C1 segment of cervical spinal cord (tissue), 14 donors: Measurements from ENCODE around the gene INF2.

Source experiments
- DNase-seq, 14 donors: peaks; one replicate each; lab custom pipeline; 2025; lab: John Stamatoyannopoulos, UW

INF2 gene

GRCh38 chr14:104769324-104770071 is 80.1 kb downstream of the INF2 start:
- no peak for DNase-seq

GRCh38 chr14:104770072-104770579 is 80.7 kb downstream of the INF2 start:
- no peak for DNase-seq

- DNase-seq = no peak
Observed at GRCh38 chr14:104770851-104771272, 81.4 kb downstream of the INF2 start.

- no peak for DNase-seq
Observed at GRCh38 chr14:104771374-104771773, 82.0 kb downstream of the INF2 start.
